ENCODE results near the gene GAD2.

Gene GAD2

DNA sequence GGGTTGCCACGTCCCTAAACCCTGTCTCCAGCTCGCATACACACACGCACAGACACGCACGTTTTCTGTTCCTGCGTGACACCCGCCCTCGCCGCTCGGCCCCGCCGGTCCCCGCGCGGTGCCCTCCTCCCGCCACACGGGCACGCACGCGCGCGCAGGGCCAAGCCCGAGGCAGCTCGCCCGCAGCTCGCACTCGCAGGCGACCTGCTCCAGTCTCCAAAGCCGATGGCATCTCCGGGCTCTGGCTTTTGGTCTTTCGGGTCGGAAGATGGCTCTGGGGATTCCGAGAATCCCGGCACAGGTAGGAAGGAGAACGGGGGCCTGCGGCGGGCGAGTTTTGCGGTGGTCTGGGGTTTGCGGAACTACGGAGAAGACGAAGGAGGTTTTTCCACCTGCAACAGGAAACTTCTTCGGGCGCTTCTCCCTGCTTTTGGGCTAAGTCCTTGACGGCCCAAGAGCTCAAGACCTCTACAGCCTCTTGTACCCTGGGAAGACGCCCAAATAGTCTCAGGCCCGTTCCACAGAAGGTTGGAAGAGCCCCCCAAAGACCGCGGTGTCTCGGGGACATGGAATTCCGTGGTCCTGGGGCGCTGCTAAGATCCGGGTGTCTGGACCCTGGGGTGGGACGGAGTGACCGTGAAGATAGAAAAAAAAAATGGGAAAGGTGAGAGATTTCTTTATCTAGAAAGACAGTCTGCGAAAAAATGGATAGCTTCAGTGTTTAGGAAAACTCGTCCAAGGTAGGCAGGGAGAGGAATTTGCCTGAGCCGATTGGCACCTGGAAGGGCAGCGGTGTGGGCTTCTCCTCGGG is at the start of gene GAD2:
Gene GAD2 (plus strand): TSS at position 190 of the 811 bp plus-strand sequence. CDS start 36 bp downstream, at position 226.
- no peak for DNase-seq (ENCODE audit: low spot score)

DNA sequence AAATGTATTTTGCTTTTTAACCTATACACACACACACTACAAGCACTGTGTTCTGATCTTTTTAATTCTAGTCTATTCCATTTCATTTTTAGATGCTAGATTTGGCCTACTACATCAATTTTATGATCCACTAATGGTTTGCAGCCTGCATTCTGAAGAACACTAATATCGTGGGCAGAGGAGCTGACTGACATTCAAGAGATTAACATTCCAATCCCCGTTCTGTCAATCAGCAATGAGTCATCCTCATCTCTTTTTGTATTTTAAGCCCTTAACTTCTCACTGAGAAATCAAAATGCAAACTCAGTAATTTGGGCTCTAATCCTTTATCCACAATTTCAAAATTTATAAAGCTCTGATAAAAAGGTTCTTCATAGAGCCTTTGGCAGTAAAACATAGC is 47.1 kb upstream of the GAD2 start:
- no peak for DNase-seq (ENCODE audit: low spot score)

DNA sequence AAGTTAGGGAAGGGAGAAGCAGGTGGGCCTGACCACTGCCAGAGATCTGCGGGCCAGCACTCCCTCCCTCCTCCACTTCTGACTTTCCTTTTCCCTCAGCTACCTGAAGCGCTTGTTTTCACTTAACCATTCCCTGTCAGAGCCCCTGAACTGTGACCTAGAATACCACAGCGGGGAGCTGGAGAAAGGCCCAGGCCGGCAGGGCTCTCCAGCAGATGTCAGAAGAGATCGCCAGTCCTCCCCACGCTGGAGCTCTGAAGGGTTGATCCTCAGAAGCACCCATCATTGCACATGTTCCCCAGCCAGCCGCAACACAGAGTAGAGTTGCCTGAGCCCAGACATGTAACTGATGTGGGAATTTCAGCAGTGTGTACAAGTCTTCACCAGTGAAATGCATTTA is 44.4 kb upstream of the GAD2 start:
- DNase-seq (ENCODE audit: low spot score): no peak

DNA sequence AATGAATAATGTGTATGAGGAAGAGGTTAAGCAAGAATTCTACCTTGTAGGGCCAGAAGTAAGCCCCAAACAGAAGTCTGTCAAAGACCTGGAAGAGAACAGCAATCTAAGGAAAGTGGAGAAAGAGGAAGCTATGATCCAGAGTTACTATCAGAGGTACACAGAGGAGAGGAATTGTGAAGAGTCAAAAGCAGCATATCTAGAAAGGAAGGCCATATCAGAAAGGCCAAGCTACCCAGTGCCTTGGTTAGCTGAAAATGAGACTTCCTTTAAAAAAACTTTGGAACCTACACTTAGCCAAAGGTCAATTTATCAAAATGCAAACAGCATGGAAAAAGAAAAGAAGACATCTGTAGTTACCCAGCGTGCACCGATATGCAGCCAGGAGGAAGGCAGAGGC is 42.7 kb upstream of the GAD2 start:
- no peak for DNase-seq (ENCODE audit: low spot score)

DNA sequence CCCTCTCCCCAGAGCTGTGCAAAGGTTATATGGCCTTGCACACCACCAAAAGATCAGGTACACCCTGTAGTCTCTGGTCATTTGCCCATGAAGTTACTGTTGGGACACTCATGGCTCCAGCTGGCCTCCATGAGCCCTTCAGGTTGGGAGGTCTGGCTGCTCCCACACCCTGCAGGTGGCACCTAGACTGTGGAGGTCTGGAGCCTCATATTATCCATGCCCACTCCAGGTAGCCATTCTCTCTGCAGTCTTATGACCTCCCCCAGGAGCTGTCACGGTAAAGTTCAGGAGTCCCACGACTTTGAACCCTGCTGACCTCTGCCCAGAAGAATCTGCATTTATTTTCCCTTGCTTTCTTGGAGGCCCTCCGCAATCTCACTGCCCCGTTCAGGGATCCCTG is 39.2 kb upstream of the GAD2 start:
- DNase-seq (ENCODE audit: low spot score): no peak

DNA sequence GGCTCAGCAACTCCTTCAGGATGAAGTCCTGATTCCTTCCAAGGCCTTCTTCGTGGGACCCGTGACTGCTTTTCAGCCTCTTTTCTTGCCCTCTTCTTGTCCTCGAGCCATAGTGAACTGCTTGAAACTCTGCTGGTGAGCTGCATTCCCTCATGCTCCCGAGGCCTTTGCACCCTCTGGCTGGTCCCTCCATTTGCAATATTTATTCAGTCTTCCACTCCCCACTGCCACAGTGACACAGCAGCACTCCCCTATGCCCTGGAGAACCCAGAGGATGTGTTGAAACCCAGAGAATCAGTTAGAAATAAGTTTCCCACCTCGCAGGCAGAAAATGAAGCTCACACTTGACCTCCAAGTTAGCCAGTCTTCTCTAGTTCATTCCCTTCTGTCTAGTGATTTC is 22.3 kb upstream of the GAD2 start:
- no peak for DNase-seq (ENCODE audit: low spot score)

DNA sequence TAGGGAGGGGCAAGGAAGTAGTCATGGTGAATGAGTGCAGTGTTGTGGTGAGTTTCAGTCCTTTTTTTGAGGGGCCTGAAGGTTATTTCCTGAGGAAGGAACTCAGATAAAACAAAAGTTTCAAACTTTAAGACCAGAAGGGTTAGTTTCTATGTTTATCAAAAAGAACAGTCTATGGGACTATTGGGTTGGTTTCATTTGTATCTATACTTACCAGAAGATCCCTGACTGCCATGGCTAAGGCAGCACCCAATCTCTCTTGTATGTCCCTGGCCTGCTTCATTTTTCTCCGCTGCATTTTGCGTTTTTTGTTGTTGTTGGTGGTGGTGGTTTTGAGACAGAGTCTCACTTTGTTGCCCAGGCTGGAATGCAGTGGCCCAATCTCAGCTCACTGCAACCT is 19.3 kb upstream of the GAD2 start:
- no peak for DNase-seq (ENCODE audit: low spot score)

DNA sequence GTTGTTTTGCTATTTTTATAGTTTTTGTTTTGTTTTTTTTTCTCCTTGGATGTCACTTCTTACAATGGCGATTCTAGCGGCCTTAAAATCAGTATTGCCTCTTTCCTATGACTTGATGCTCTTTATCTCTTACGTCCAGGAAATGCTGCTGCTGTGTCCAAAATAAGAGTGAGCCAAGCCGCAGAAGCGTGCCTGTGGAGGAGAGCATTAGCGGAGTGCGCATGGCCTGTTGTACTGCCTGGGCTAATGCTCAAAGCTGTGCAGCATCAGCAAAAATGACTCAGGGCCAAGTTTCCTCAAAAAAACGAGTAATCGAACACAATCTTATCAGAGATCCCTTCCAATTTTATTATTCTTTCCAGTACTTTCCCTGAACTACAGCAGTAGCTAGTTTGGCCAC is 18.5 kb upstream of the GAD2 start:
- no peak for DNase-seq (ENCODE audit: low spot score)

DNA sequence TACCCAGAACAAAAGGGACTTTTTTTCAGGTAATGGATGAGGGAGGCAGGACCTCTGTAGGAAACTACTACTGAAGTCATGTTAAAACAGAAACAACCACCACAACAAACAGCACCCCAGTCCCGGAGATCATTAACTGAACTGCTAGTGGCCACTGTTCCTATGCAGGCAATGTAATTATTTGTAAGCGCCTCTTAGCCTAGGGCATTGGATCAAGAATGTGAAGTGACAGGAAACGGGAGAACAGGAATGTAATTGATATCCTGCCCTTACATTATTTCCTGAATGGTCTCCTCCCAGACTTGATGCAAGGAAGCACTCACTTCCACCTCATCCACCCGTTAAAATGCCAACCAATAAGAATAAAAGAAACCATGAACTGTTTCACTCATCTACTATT is 16.7 kb upstream of the GAD2 start:
- no peak for DNase-seq (ENCODE audit: low spot score)

DNA sequence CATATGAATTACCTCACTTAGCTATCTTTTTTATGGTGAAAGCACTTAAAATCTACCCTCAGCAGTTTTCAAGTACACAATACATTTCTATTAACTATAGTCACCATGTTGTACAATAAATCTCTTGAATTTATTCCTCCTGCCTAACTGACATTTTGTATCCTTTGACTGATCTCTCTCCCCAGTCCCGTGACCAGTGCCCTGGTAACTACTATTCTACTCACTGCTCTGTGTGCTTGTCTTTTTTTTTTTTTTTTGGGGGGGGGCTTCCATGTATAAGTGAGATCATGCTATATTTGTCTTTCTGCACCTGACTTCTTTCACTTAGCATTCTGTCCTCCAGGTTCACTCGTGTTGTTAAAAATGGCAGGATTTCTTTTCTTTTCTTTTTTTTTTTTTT is 11.4 kb upstream of the GAD2 start:
- DNase-seq (ENCODE audit: low spot score): no peak

DNA sequence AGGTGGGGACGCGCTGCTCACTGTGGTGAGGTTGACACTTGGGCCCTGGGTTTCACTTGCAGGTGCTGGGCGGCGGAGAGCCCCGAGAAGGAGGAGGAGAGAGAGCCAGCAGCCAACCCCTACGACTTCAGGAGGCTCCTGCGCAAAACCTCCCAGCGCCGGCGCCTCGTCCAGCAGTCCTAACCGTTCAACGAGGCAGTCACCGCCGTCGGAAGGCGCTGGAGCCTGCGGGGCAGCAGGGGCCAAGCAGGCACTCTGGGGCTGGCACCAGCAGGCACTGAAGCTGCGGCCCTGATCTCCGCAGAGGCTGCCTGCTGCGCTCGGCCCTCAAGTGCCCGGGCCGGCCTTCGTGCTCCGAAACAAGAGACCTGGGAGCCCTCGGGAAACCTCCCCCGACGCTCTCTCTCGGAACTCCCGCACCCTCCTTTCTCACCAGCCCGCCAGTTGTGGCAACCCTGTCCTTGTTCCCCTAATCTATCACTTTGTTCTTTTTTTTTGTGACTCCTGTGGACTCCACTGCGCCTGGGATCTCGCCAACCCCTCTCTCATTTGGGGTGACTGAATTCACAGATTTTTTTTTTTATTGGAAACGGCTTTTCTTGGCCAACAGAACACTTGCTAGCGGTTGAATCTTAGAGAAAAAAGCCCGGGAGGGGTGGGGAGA is 4.7 kb upstream of the GAD2 start:
- no peak for DNase-seq (ENCODE audit: low spot score)

DNA sequence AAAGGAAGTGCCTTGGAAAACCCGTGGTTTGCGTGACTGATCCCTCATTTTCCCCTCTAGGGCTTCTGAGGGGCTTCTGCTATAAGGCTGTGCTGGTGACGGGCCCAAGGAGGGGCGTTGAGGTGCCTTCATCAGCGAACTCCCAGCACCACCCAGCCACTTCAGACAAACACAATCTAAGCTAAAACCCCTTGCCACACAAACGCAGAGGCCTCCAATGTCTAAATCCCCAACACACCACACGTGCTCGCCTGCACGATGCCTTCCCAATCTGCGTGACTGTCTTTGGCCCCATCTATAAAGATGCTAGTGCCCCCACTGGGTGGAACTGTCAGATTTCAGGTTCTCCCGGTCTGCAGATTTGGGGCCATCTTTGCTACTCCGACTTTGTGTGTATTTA is 4.1 kb upstream of the GAD2 start:
- no peak for DNase-seq (ENCODE audit: low spot score)

DNA sequence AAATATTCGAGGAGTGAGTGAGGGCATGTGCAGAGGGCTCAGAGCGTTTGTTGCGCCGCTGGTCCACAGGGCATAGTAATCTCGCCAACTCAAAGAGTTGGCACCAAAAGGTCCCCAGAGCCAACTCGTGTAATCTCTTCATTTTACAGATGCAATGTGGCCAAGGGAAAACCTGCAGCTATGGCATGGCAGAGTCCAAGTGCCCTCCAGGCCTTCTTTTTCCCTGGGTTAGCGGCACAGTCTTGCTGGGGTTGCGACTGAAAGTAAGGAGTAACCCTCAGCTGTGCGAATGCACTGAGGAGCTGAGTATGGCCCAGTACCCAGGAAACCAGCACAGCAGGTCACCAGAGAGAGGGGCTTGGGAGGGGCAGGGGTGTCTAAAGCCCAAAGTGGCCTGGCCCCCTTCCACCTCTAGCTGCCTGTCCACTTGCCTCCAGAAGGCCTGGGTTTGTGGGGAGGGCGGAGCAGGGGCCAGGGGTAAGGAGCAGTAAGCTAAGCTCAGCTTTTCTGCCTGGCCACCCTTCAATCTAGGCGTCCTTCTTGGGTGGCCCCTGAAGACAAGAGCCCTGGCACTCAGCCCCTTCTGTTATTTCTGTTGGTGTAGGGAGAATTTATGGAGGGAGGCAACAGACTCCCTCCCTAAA is 3.3 kb upstream of the GAD2 start:
- no peak for DNase-seq (ENCODE audit: low spot score)

DNA sequence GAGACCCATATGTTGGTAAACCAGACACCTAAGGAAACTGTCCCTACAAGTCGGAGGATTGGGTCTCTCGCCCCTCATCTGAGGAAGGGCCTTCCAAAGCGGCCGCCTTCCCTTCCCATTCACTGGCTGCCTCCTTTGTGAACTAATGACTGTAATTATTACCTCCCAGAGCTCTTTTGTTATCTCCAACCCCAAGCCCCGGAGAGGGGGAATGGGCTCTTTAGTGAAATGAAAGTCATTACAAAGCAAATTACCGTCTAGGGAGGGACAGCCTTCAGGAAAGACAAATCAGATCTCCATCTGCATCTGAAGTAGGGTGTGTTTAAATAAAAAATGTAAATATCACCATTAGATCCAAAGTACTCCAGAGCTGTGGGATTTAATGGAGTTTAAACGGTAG is 2.6 kb upstream of the GAD2 start:
- no peak for DNase-seq (ENCODE audit: low spot score)

DNA sequence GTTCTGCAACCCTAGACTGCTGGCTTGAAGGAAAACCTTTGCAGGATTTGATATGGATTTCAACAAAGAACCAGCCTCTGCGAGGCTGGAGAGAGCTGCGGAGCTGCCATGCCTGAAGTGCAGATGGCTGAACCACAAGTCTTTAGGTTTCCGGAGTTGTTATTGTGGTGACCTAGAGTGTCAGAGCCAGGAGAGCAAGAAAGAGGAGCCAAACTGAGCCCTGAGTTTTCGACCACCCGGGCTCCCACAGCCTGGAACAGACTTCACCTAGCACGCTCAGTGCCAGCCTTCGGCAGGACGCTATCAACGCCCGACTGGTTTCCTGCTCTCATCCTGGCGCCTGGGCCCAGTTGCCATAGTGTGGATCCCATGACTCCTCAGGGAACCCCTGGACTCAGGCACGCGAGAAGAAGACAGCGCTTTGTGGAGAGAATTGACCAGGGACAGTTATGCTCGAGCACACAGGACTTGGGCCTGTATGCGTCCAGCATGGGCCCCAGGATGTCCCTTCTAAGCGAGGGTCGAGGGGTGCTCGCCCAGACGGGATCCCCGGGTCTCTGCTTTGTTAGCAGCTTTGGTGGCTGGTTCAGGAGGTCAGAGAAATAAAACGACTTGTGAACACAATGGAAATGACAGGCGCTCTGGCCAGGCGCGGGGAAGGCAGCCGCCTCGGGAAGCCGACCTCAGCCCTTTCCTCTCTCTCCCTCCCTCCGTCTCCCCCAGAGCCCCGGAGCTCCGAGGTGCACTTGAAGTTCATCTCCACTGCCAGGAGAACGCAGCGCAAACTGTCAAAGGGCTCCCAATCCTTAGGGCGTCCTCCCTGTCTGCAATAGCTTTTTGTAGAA is 1.8 kb upstream of the GAD2 start:
- no peak for DNase-seq (ENCODE audit: low spot score)

DNA sequence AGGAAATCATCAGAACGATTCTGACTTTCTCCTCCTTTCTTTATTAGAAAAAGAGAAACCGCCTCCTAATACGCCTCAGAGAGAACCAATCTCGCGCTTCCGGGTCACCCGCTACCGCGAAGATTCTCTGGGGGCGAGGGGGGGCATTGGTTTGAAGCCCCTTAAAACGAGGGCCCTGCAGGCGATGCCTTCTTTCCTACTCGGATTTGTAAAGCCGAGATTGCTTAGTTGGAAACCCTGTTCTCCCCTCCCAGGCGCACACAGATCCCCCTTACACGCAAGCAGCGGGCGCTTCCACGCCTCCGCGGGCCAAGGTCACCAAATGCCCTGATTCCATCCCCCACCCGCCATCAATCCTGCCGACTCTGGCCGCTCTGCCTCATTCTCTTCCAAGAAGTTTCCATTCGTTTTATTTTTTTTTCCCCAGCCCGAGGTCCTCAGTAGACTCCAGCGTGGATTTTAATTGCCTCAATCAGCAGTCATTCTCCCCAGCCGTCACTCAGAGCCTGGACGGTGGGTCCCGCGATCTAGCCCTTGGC is 1.1 kb upstream of the GAD2 start:
- DNase-seq (ENCODE audit: low spot score): no peak

DNA sequence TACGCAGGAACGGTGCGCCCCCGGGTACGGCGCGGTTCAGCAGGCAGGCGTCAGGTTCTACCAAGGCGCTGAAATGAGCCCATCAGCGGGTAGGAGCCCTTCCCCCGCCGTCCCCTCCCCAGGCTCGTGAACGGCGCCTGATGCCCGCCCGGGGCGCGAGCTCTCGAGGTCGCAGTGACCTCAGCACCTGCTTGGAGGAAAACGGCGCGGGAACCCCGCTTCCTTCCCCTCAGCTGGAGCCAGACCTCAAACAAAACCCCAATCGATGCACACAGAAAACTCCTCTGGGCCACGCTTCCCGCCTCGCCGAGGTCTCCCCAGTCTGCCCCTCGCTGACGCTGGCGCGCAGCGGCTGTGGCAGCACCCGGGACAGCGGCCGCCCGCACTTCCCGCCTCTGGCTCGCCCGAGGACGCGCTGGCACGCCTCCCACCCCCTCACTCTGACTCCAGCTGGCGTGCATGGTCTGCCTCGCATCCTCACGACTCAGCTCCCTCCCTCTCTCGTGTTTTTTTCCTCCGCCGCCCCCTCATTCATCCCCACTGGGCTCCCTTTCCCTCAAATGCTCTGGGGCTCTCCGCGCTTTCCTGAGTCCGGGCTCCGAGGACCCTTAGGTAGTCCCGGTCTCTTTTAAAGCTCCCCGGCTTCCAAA is 514 bp upstream of the GAD2 start:
- no peak for DNase-seq (ENCODE audit: low spot score)

DNA sequence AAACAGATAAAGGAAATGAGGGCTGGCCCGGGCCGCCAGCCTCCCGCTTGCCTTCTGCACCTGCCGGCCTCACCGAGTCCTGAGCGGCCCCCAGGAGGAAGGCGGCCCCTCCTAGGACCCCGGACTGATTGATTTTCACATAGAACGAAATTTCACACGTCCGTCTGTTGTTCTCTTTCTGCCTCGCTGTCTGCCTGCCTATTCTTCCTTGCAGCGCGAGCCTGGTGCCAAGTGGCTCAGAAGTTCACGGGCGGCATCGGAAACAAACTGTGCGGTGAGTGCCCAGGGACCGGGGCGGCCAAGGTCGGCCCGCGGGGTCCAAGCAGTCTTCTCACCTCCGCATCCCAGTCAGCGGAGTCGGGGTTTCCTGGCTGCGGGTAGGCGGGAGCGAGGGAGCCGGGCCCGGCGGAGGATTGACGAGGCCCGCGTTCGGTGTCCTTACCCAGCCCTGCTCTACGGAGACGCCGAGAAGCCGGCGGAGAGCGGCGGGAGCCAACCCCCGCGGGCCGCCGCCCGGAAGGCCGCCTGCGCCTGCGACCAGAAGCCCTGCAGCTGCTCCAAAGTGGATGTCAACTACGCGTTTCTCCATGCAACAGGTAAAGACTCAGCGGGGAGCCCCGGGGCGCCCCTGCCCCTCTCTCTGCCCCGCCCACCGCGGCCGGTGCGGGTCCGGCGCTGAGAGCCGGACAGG is 967 bp downstream of the GAD2 start:
- no peak for DNase-seq (ENCODE audit: low spot score)

DNA sequence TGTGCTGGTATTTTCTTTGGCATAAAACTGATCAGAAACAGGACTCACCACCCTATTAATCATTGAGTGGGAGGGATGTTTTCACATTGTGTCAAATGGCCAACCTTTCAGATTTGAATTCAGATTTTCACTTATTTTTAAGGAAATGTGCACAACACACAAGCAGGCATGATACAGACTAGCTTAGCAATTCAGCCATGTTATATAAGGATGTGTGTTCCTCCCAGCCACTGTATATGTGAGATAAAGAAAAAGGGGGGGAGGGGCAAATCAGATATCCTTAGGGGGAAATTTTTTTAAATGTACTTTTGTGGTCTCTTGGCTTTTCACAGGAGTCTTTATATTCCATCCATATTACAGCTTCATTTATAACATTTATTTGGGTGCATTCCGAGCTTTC is 3.1 kb downstream of the GAD2 start:
- no peak for DNase-seq (ENCODE audit: low spot score)

DNA sequence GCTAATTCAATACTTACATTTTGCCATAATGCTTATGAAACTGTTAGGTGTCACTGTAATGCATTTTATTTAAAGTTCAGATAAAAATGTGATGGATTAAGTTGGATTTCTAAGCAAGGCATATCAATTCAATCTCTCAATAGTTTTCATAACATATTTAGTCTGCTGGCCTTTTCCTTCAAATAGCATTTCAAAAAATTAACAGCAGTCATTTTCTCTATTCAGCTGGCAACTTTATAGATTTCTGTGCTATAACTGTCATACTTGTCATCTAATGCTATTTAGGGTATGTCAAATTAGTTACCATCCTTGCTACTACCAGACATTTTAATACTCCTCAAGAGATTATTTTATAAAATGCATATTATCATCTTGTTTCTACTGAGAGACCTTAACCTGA is 4.3 kb downstream of the GAD2 start:
- no peak for DNase-seq (ENCODE audit: low spot score)

DNA sequence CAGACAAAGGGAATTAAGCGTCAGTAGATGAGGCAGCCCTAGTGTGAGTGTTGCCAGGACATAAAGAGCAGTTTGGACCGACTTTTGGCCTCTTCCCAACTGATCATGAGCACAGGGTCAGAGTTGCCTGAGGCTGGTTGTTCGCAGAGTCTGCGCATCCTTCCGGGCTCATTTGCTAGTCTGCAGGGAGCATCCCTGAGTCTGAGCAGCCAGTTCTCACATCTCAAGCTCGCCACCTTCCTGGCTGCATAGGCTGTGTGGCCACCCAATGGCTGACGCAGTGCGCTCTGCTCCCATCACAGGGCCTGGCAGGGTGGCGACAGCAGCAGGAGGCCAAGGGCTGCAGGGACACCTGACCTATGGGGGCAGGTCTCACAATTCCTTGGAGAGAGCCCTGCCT is 5.0 kb downstream of the GAD2 start:
- DNase-seq (ENCODE audit: low spot score): no peak
